Gastrocnemius medialis (tissue), 4 donors: ENCODE results near the gene SCNN1A. TPM values are rescaled to one million over a fixed set of nuclear protein-coding genes. Genes with fewer than 3 reads are reported as not detected.

Source experiments
- ATAC-seq, 2 donors: fragments of 150-250 bp; one replicate each; pipeline ENCODE4 v1.9.1; 2016
- DNase-seq, 2 donors: peaks; one replicate each; pipeline ENCODE4 v3.0.0-alpha.2; 2019
- H3K27ac ChIP-seq, 4 donors: fragments of 200-600 bp; sonication (generic); 1 replicate in 1 of 4; 2 replicates in 3 of 4; pipeline ENCODE4 v1.5.1; 2016 to 2018; ENCODE audit warnings: mild to moderate bottlenecking in 2 of 4, moderate library complexity in 1 of 4
- H3K27me3 ChIP-seq, 3 donors: fragments of 200-600 bp; sonication (generic) in 2 of 3; 1 replicate in 1 of 3; 2 replicates in 2 of 3; pipeline versions ENCODE4 v1.5.1 to v1.6.0; 2016 to 2019; ENCODE audit warnings: mild to moderate bottlenecking in 1 of 3, moderate library complexity in 1 of 3
- H3K36me3 ChIP-seq, 2 donors: fragments of 200-600 bp; sonication (generic) in 1 of 2; one replicate each; pipeline ENCODE4 v1.5.1; 2017 to 2018
- H3K4me1 ChIP-seq, 2 donors: fragments of 200-600 bp; sonication (generic) in 1 of 2; one replicate each; pipeline ENCODE4 v1.5.1; 2016 to 2017; ENCODE audit warnings: mild to moderate bottlenecking in 2 of 2
- H3K4me3 ChIP-seq, 4 donors: fragments of 200-600 bp; sonication (generic) in 3 of 4; 1 replicate in 1 of 4; 2 replicates in 3 of 4; pipeline ENCODE4 v1.5.1; 2016 to 2019; ENCODE audit warnings: mild to moderate bottlenecking in 2 of 4
- H3K9me3 ChIP-seq, 3 donors: fragments of 200-600 bp; sonication (generic) in 2 of 3; 1 replicate in 1 of 3; 2 replicates in 2 of 3; pipeline ENCODE4 v1.5.1; 2016 to 2019
- CTCF ChIP-seq, 5 experiments: fragments of 450-650 bp in 3 of 5; fragments of 200-600 bp in 2 of 5; sonication (generic) in 2 of 5; IDR thresholded peaks in 4 of 5; conservative IDR thresholded peaks in 1 of 5; 1 replicate in 4 of 5; 2 replicates in 1 of 5; pipeline ENCODE4 v1.5.1; 2016 to 2019; ENCODE audit warnings: antibody characterized with exemption in 5 of 5, mild to moderate bottlenecking in 3 of 5, moderate library complexity in 3 of 5
- POLR2A ChIP-seq, 2 donors: fragments of 450-650 bp; IDR thresholded peaks; one replicate each; pipeline ENCODE4 v1.6.1; 2017; ENCODE audit warnings: antibody characterized with exemption in 2 of 2, mild to moderate bottlenecking in 2 of 2, moderate library complexity in 2 of 2
- in situ Hi-C, 4 donors: fragments of 200-750 bp; cut with MboI; loops; one replicate each; pipeline versions ENCODE4 v1.15.0 to v1.8.0; 2017; ENCODE audit warnings: low sequenced_read_pairs in 4 of 4
- intact Hi-C: fragments of 100-400 bp; cut with DNase I; formaldehyde crosslinking; loops from one replicate; pipeline ENCODE4 v1.15.1; 2023; ENCODE audit warnings: low total_unique reads
- total RNA-seq, 4 donors: library from RNA; depleted of rRNA; stranded (reverse); fragments of >200 nt; gene quantifications; one replicate each; pipeline versions ENCODE4 v1.1.0 to v1.2.3, GENCODE V29; 2016

SCNN1A gene
- total RNA-seq, 4 donors from 2014 or later, result 0.20 to 2.0 (median 0.38) TPM; not detected in 1

GRCh38 chr12:6355491-6356373 lies 19.6 kb downstream of the SCNN1A start:
- in situ Hi-C loops (no loop called here), intact Hi-C loops (loop anchor here (2.0 kb wide), 1 partner anchor 13 kb away; the partner anchor contains the start of gene TNFRSF1A)
- DNase-seq (no peak), ATAC-seq (no peak)
- Histone ChIP-seq H3K4me1 (peaks cover 23% of the 10 kb centered on the region in 2 donors), H3K4me3 (no peak overlapping the region), H3K27ac (no peak overlapping the region), H3K9me3 (no peaks in the 10 kb centered on the region), H3K36me3 (no peaks in the 10 kb centered on the region), H3K27me3 (no peaks in the 10 kb centered on the region)
- no peak for TF ChIP-seq POLR2A (IDR thresholded peaks at IDR 0.05)
- TF ChIP-seq CTCF (IDR thresholded peaks at IDR 0.05 in 4 of 5, conservative IDR thresholded peaks at IDR 0.05 in 1 of 5), result no peak

DNA sequence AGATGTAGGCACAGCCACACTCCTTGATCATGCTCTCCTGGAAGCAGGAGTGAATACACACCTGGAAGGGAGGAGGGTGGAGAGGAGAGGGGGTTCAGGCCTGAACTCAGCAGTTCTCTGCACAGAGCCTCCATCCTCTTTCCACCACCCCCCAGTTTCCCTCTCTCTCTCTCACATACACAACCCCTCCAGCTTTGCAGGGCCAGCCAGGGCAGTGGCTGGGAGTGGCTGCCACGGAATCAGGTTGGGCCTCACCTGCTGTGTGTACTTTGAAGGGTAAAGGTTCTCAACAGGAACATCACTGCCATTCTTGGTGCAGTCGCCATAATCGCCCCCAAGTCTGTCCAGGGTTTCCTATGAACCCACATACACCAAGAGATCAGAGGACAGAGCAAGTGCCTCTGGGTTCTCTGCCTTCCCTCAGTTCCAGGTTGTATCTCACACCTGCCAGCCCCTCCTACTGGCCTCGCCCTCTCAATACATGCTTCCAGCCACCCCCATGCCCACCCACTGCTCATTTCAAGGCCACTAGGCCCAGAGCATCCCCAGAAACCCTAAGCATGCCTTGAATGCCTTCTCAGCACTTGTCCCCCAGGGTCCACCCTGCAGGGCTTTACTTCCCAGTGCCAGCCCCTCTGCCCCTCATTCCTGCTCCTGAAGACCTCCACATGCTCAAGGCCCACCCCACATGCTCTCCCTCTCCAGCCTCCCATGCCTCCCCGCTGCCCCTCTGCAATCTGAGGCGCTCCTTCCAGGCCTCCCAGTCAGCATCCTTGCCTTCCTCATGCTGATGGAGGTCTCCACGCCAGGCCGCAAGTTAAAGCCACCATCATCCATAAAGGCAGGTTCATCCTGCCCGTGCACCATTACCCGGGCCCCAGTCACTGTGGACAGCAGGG lies 20.6 kb downstream of the SCNN1A start:
- Histone ChIP-seq H3K4me3 (no peak overlapping the region), H3K27me3 (no peaks in the 10 kb centered on the region), H3K4me1 (peaks cover 23% of the 10 kb centered on the region in 2 donors), H3K27ac (no peak overlapping the region), H3K36me3 (no peaks in the 10 kb centered on the region), H3K9me3 (no peaks in the 10 kb centered on the region)
- TF ChIP-seq CTCF (IDR thresholded peaks at IDR 0.05 in 4 of 5, conservative IDR thresholded peaks at IDR 0.05 in 1 of 5) (no peak), POLR2A (IDR thresholded peaks at IDR 0.05) (no peak)
- no peak for ATAC-seq
- intact Hi-C loops, result no loop called here
- DNase-seq, result no peak
- in situ Hi-C loops, result no loop called here

DNA sequence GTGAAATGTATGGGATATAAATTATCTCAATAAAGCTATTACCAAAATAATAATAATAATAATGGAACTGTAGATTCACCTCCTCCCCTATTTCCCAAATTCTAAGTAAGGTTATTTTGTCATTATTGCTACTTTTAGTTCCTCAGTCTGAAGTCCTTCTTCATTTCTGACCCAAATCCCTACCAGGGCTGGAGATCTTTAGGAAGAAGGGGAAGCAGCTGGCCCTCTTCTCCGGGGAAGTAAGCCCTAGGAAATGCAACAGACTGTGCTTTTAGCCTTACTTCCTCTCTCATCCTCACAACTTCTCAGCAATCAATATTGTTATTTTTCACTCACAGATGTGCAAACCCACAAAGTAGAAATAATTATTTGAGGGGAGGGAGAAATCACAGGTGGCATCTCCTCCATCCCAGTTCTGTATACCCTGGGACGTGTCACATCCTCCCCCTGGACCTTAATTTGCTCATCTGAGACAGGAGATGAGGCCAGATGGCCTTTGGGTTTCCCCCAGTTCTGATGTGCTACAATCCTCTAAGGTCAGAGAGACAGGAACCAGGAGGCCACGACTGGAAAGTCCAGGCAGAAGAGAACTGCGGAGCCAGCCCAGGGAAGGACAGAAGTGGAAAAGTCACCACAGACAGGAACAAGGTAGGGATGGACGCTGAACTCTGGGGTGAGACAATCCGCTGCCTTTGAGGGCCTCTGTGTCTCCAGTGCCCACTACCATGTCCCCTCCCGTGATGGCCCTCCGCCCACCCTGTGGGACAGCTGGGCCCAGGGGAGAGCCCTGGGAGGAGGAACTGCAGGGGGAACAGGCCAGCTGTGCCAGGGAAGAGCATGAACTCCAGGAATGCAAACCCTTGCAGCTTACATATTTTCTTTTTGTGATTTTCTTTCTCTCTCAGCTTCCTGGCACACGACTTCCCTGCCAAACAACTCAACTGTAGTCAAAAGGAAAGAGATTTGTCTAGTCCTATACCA lies 22.9 kb downstream of the SCNN1A start:
- Histone ChIP-seq H3K4me1 (peaks cover 9 to 11% of the 10 kb centered on the region in 2 donors), H3K36me3 (no peaks in the 10 kb centered on the region), H3K4me3 (no peak overlapping the region), H3K9me3 (no peaks in the 10 kb centered on the region), H3K27ac (peak overlapping the region in 3 of 4 donors; percentile 18 to 41 (median 39)), H3K27me3 (no peaks in the 10 kb centered on the region)
- DNase-seq, result no peak
- TF ChIP-seq CTCF (IDR thresholded peaks at IDR 0.05 in 4 of 5, conservative IDR thresholded peaks at IDR 0.05 in 1 of 5), result no peak
- no peak for TF ChIP-seq POLR2A (IDR thresholded peaks at IDR 0.05)
- intact Hi-C loops (no loop called here), in situ Hi-C loops (no loop called here)
- no peak for ATAC-seq

DNA sequence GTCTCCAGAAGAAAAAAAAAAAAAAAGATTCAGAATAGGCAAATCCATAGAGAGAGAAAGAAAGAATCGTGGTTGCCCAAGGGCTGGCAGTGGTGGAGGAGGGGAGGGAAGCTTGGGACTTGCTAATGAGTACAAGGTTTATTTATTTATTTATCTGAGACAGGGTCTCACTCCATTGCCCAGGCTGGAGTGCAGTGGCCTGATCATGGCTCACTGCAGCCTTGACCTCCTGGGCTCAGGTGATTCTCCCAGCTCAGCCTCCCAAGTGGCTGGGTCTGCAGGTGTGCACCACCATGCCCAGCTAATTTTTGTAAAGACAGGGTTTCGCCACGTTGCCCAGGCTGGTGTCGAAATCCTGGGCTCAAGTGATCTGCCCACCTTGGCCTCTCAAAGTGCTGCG lies 23.7 kb downstream of the SCNN1A start:
- Histone ChIP-seq H3K4me3 (no peak overlapping the region), H3K36me3 (no peaks in the 10 kb centered on the region), H3K4me1 (peaks cover 1 to 2% of the 10 kb centered on the region in 2 donors), H3K27me3 (no peaks in the 10 kb centered on the region), H3K27ac (no peak overlapping the region), H3K9me3 (no peaks in the 10 kb centered on the region)
- TF ChIP-seq POLR2A (IDR thresholded peaks at IDR 0.05) (no peak), CTCF (IDR thresholded peaks at IDR 0.05 in 4 of 5, conservative IDR thresholded peaks at IDR 0.05 in 1 of 5) (no peak)
- ATAC-seq, result no peak
- intact Hi-C loops, result no loop called here
- no peak for DNase-seq
- in situ Hi-C loops, result no loop called here
